Activated B cell treated with CpG ODN at 0.5 μM for 24 hours (primary cell): Measurements from ENCODE around the gene DYNC2H1. TPM values are rescaled to one million over a fixed set of nuclear protein-coding genes. Genes with fewer than 3 reads are reported as not detected.
"Not testable (repeated sequence)": the region's sequence is repeated elsewhere in the genome, so short reads cannot be mapped to it uniquely, and the experiment has no call there.

Source experiments
- ATAC-seq: fragments of 200-7000 bp; cut with Tn5 transposase; one replicate; pipeline ENCODE4 v1.10.0; 2021; ENCODE audit warnings: low read depth, mild to moderate bottlenecking, moderate library complexity
- CTCF ChIA-PET: fragments of 350-600 bp; sonication (Branson Sonifier 250); formaldehyde crosslinking; loops from one replicate; lab custom pipeline; 2021; ENCODE audit warnings: antibody characterized with exemption; lab: Charles Lee
- POLR2A ChIA-PET: fragments of 350-600 bp; sonication (Branson Sonifier 250); formaldehyde crosslinking; loops from one replicate; lab custom pipeline; 2021; ENCODE audit warnings: antibody characterized with exemption; lab: Charles Lee
- DNase-seq: peaks from one replicate; pipeline ENCODE4 v3.0.0; 2022
- H3K27ac Mint-ChIP-seq: one replicate; pipeline ENCODE4 v1.8.0; 2020; ENCODE audit warnings: mixed read lengths
- H3K27me3 Mint-ChIP-seq: one replicate; pipeline ENCODE4 v1.8.0; 2021; ENCODE audit warnings: mixed read lengths
- H3K36me3 Mint-ChIP-seq: one replicate; pipeline ENCODE4 v1.8.0; 2021; ENCODE audit warnings: low read depth, mixed read lengths
- H3K4me1 Mint-ChIP-seq: one replicate; pipeline ENCODE4 v1.8.0; 2021; ENCODE audit warnings: mixed read lengths
- H3K4me3 Mint-ChIP-seq: one replicate; pipeline ENCODE4 v1.8.0; 2020; ENCODE audit warnings: mild to moderate bottlenecking, mixed read lengths
- H3K9me3 Mint-ChIP-seq: one replicate; pipeline ENCODE4 v1.8.0; 2020; ENCODE audit warnings: mixed read lengths
- intact Hi-C: fragments of 100-400 bp; cut with micrococcal nuclease; formaldehyde crosslinking; loops from one replicate; pipeline ENCODE4 v1.15.1; 2024
- total RNA-seq: library from RNA; stranded (reverse); gene quantifications from 2 replicates; pipeline ENCODE4 v1.2.3, GENCODE V29; 2022
- TF ChIP-seq, protein P1 (sequence below): fragments of 200-600 bp; IDR thresholded peaks from one replicate; pipeline ENCODE4 v1.8.0; 2022; ENCODE audit warnings: antibody characterized with exemption, mild to moderate bottlenecking

The DYNC2H1 gene
- total RNA-seq, 1 donor from 2014 or later, result 3.2 TPM

DNA sequence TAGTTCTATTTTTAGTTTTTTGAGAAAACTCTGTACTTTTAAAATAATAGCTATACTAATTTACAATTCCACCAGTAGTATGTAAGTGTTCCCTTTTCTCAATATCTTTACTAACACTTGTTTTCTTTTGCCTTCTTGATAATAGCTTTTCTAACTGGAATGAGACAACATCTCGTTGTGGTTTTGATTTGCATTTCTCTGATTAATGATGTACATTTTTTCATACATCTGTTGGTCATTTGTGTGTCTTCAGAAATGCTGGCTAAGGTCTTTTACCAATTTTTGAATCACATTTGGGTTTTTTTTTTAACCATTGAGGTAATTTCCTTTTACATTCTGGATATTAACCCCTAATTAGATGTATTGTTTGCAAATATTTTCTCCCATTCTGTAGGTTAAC is 258.9 kb downstream of the DYNC2H1 start:
- Mint-ChIP-seq H3K27me3 (no peaks in the 10 kb centered on the region), H3K27ac (no peak overlapping the region), H3K36me3 (no peaks in the 10 kb centered on the region), H3K4me3 (no peak overlapping the region), H3K9me3 (peaks cover 3% of the 10 kb centered on the region), H3K4me1 (no peaks in the 10 kb centered on the region)
- ATAC-seq, result no peak
- CTCF ChIA-PET, result no interaction called here
- intact Hi-C loops, result no loop called here
- TF ChIP-seq, protein P1, sequence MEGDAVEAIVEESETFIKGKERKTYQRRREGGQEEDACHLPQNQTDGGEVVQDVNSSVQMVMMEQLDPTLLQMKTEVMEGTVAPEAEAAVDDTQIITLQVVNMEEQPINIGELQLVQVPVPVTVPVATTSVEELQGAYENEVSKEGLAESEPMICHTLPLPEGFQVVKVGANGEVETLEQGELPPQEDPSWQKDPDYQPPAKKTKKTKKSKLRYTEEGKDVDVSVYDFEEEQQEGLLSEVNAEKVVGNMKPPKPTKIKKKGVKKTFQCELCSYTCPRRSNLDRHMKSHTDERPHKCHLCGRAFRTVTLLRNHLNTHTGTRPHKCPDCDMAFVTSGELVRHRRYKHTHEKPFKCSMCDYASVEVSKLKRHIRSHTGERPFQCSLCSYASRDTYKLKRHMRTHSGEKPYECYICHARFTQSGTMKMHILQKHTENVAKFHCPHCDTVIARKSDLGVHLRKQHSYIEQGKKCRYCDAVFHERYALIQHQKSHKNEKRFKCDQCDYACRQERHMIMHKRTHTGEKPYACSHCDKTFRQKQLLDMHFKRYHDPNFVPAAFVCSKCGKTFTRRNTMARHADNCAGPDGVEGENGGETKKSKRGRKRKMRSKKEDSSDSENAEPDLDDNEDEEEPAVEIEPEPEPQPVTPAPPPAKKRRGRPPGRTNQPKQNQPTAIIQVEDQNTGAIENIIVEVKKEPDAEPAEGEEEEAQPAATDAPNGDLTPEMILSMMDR, result no peak
- DNase-seq, result no peak
- POLR2A ChIA-PET, result no interaction called here

DNA sequence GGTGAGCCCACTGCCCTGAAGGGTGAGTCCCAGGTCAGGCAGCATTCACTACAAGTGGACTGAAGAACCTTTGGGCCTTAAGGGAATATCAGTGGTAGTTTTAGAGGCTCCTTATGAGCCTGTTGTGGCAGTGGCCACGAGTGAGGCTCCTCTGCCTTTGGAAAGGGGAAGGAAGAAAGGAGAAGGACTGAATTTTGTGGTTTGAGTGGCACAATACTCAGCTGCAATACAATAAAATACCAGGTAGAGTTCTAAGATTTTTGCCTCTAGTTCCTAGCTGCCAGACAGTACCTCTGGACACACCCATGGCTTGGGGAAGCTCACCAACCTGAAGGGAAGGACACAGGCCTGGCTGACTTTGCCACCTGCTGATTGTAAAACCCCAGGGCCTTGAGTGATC is 260.9 kb downstream of the DYNC2H1 start:
- no peak overlapping the region for H3K4me3 Mint-ChIP-seq
- TF ChIP-seq, protein P1, result no peak
- peaks cover 8% of the 10 kb centered on the region for H3K9me3 Mint-ChIP-seq
- no peaks in the 10 kb centered on the region for H3K36me3 Mint-ChIP-seq
- H3K27me3 Mint-ChIP-seq, result no peaks in the 10 kb centered on the region
- DNase-seq, result no peak
- ChIA-PET CTCF (no interaction called here), POLR2A (no interaction called here)
- intact Hi-C loops, result no loop called here
- no peak overlapping the region for H3K27ac Mint-ChIP-seq
- no peak for ATAC-seq
- H3K4me1 Mint-ChIP-seq, result no peaks in the 10 kb centered on the region

DNA sequence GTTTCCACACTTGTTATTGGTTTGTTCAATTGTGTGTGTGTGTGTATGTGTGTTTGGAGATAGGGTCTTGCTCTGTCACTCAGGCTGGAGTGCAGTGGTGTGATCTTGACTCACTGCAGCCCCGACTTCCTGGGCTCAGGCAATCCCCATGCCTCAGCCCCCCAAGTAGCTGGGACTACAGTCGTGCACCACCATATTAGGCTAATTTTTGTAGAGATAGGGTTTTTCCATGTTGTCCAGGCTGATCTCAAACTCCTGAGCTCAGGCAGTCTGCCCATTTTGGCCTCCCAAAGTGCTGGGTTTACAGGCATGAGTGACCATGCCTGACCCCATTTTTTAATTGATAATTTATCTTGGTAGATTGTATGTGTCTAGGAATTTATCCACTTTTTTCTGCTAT is 263.7 kb downstream of the DYNC2H1 start:
- Mint-ChIP-seq H3K36me3 (no peaks in the 10 kb centered on the region), H3K27ac (no peak overlapping the region), H3K9me3 (peaks cover 23% of the 10 kb centered on the region), H3K4me3 (no peak overlapping the region), H3K4me1 (no peaks in the 10 kb centered on the region), H3K27me3 (no peaks in the 10 kb centered on the region)
- ATAC-seq (no peak), DNase-seq (no peak)
- intact Hi-C loops, result no loop called here
- ChIA-PET CTCF (no interaction called here), POLR2A (no interaction called here)
- TF ChIP-seq, protein P1, result no peak

DNA sequence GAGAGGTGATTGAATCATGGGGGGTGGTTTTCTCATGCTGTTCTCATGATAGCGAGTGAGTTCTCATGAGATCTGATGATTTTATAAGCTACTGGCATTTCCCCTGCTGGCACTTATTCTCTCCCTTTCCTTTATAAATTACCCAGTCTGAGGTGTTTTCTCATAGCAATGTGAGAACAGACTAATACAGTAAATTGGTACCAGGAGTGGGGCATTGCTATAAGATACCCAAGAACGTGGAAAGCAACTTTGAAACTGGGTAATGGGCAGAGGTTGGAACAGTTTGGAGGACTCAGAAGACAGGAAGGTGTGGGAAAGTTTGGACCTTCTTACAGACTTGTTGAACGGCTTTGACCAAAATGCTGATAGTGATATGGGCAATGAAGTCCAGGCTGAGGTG is 265.0 kb downstream of the DYNC2H1 start:
- H3K4me1 Mint-ChIP-seq, ATAC-seq, POLR2A ChIA-PET, H3K36me3 Mint-ChIP-seq, H3K27me3 Mint-ChIP-seq, DNase-seq, H3K27ac Mint-ChIP-seq, intact Hi-C loops, CTCF ChIA-PET, H3K4me3 Mint-ChIP-seq: not testable (repeated sequence)
- peaks cover 23% of the 10 kb centered on the region for H3K9me3 Mint-ChIP-seq

DNA sequence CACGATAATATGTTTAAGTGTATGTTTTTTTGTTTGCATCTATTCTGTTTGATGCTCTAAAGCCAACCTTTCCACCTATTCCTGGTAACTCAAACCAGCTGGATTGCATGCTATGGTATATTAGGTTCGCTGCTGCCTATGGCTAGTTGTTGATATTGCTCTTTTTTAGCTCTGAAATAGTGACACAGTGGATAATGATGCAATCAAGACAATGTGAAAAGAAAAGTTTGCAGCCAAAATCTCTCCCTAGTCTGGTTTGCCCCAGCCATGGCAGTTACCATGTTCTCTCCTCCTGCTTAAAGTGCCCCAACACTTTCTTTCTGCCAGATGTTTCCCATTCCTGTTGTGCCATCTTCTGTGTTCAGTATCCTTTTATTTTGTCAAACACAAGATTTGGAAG is 269.7 kb downstream of the DYNC2H1 start:
- intact Hi-C loops, result no loop called here
- Mint-ChIP-seq H3K4me1 (no peaks in the 10 kb centered on the region), H3K27ac (no peak overlapping the region), H3K36me3 (no peaks in the 10 kb centered on the region), H3K27me3 (no peaks in the 10 kb centered on the region), H3K4me3 (no peak overlapping the region), H3K9me3 (peaks cover 20% of the 10 kb centered on the region)
- TF ChIP-seq, protein P1, result no peak
- ATAC-seq (no peak), DNase-seq (no peak)
- ChIA-PET POLR2A (no interaction called here), CTCF (no interaction called here)

DNA sequence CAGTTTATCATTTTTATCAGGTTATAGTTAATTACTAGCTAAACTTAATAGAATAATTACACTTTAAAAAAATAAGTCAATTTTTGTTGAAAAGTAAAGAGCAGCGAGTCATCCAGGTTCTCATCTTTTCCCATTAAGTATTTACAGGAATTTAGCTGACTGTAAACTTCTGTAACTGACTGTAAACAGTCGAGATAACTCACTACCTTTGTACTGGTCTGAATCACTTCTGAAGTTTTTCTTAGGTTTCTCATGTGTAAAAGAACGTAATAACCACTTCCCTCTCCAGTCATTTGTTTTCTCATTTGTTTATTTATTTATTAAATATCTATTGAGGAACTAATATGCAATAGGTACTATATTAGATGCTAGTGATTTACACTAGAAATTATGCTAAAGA is 270.8 kb downstream of the DYNC2H1 start:
- TF ChIP-seq, protein P1, result no peak
- H3K9me3 Mint-ChIP-seq, result peaks cover 15% of the 10 kb centered on the region
- H3K4me3 Mint-ChIP-seq, result no peak overlapping the region
- no peaks in the 10 kb centered on the region for H3K36me3 Mint-ChIP-seq
- ChIA-PET POLR2A (no interaction called here), CTCF (no interaction called here)
- no peak overlapping the region for H3K27ac Mint-ChIP-seq
- intact Hi-C loops, result no loop called here
- H3K4me1 Mint-ChIP-seq, result no peaks in the 10 kb centered on the region
- no peaks in the 10 kb centered on the region for H3K27me3 Mint-ChIP-seq
- ATAC-seq, result no peak
- DNase-seq, result no peak
